Ovary (tissue), 3 donors: ENCODE data around the gene TVP23C.

Source experiments
- EP300 ChIP-seq: sonication (generic); formaldehyde crosslinking; IDR thresholded peaks from one replicate; pipeline ENCODE4 v1.6.1; 2017; ENCODE audit warnings: antibody characterized with exemption
- POLR2A ChIP-seq: fragments of 450-650 bp; IDR thresholded peaks from one replicate; pipeline ENCODE4 v1.6.1; 2017; ENCODE audit warnings: antibody characterized with exemption, mild to moderate bottlenecking, moderate library complexity
- TF ChIP-seq, protein P1 (sequence below), 3 donors: fragments of 450-650 bp in 2 of 3; fragments of 200-600 bp in 1 of 3; IDR thresholded peaks; one replicate each; pipeline versions ENCODE4 v1.5.1 to v1.8.0; 2016 to 2022; ENCODE audit warnings: antibody characterized with exemption in 3 of 3, mild to moderate bottlenecking in 1 of 3
- donor health status: DM: no; HTN: no; CAD: no.

DNA sequence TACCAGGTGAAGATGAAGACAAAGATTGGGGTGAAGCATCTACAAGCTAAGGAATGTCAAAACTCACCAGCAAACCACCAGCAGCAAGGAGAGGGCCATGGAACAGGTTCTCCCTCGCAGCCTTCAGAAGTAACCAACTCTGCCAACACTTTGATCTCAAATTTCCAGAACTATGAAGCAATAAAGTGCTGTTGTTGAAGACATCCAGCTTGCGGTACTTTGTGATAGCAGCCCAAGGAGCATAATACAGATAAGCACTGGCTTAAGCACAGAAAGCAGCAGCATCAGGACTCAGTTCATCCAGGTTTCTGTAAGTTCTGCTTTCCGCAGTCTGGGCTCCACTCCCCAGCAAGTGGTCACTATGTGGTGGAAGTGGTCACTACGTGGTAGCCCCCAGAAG lies 79.9 kb downstream of the TVP23C start:
- no peak for TF ChIP-seq POLR2A
- TF ChIP-seq, protein P1, sequence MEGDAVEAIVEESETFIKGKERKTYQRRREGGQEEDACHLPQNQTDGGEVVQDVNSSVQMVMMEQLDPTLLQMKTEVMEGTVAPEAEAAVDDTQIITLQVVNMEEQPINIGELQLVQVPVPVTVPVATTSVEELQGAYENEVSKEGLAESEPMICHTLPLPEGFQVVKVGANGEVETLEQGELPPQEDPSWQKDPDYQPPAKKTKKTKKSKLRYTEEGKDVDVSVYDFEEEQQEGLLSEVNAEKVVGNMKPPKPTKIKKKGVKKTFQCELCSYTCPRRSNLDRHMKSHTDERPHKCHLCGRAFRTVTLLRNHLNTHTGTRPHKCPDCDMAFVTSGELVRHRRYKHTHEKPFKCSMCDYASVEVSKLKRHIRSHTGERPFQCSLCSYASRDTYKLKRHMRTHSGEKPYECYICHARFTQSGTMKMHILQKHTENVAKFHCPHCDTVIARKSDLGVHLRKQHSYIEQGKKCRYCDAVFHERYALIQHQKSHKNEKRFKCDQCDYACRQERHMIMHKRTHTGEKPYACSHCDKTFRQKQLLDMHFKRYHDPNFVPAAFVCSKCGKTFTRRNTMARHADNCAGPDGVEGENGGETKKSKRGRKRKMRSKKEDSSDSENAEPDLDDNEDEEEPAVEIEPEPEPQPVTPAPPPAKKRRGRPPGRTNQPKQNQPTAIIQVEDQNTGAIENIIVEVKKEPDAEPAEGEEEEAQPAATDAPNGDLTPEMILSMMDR (IDR thresholded peaks at IDR 0.05): no peak
- no peak for TF ChIP-seq EP300
